GM13977 (cell line): ENCODE results near the gene TMEM179.

Experiments
- DNase-seq: peaks from one replicate; pipeline ENCODE4 v3.0.0; 2012; ENCODE audit warnings: low spot score
- in situ Hi-C: fragments of 300-500 bp; cut with MboI; formaldehyde crosslinking; loops from one replicate; pipeline ENCODE4 v1.12.0; 2022; ENCODE audit warnings: low sequenced_read_pairs, low pct_unique_long_range_greater_than_20kb, mixed read lengths, inconsistent platforms; ENCODE audit not compliant: unreplicated experiment
- TF ChIP-seq, protein P1 (sequence below): IDR thresholded peaks from 2 replicates; pipeline ENCODE4 v1.5.1; 2012; ENCODE audit warnings: mild to moderate bottlenecking, control low read depth; ENCODE audit not compliant: insufficient read depth; ENCODE audit errors: extremely low read depth, missing control alignments

TMEM179 gene

GRCh38 chr14:104592785-104593184 lies 11.8 kb downstream of the TMEM179 start:
- TF ChIP-seq, protein P1, sequence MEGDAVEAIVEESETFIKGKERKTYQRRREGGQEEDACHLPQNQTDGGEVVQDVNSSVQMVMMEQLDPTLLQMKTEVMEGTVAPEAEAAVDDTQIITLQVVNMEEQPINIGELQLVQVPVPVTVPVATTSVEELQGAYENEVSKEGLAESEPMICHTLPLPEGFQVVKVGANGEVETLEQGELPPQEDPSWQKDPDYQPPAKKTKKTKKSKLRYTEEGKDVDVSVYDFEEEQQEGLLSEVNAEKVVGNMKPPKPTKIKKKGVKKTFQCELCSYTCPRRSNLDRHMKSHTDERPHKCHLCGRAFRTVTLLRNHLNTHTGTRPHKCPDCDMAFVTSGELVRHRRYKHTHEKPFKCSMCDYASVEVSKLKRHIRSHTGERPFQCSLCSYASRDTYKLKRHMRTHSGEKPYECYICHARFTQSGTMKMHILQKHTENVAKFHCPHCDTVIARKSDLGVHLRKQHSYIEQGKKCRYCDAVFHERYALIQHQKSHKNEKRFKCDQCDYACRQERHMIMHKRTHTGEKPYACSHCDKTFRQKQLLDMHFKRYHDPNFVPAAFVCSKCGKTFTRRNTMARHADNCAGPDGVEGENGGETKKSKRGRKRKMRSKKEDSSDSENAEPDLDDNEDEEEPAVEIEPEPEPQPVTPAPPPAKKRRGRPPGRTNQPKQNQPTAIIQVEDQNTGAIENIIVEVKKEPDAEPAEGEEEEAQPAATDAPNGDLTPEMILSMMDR = no peak
- DNase-seq = no peak
- in situ Hi-C loops = no loop called here

DNA sequence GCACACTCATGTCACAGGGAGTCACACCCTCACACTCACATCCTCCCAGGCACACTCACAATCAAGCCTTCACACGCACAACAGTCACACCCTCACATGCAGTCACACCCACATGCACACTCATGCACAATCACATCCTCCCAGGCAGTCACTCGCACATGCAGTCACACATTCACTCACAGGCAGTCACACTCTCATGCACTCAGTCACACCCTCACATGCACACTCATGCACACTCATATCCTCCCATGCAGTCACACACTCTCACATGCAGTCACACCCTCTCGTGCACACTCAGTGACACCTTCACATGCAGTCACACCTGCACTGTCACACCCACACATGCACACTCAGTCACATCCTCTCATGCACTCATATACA lies 12.3 kb downstream of the TMEM179 start:
- TF ChIP-seq, protein P1 = no peak
- DNase-seq = no peak
- in situ Hi-C loops = no loop called here

DNA sequence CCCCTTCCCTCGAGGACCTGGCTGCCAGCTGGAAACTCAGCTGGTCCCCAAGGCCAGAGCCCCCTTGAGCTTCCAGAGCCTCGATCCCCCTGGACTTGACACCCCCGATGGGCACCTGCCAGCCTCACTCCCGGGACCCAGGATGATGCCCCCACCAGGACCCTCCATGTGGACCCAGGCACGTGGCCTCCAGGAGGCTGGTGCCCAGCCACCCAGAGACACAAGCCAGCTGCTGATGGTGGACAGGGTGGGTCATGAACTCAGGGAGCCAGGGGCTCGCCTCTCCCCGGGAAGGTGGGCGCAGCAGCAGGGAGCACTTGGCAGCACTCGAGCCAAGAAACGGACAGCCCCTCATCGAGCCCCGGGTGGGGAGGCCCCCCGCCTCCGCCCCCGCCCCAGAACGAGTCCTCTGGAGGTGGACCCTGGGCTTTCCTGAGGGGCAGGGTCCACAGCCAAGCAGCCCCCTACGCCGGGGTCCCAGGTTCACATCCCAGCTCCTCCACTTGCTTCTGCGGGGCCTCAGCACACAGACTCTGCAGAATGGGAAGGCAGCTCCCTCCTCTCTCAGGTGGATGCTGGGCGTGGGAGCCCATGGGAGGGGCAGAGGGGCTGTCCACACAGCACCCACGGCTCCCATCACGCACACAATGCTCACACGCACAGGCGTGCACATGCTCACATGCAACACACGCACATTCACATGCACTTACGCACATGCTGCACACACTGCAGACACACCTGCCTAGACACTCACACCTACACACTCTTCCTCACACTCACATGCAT lies 12.9 kb downstream of the TMEM179 start:
- TF ChIP-seq, protein P1 = no peak
- DNase-seq = no peak
- in situ Hi-C loops = no loop called here

- DNase-seq = no peak
- in situ Hi-C loops = no loop called here
- TF ChIP-seq, protein P1 = no peak
Measured at GRCh38 chr14:104591031-104591430, 13.5 kb downstream of the TMEM179 start.

GRCh38 chr14:104590240-104590965 lies 14.2 kb downstream of the TMEM179 start:
- TF ChIP-seq, protein P1 = no peak
- no peak for DNase-seq
- in situ Hi-C loops = no loop called here

DNA sequence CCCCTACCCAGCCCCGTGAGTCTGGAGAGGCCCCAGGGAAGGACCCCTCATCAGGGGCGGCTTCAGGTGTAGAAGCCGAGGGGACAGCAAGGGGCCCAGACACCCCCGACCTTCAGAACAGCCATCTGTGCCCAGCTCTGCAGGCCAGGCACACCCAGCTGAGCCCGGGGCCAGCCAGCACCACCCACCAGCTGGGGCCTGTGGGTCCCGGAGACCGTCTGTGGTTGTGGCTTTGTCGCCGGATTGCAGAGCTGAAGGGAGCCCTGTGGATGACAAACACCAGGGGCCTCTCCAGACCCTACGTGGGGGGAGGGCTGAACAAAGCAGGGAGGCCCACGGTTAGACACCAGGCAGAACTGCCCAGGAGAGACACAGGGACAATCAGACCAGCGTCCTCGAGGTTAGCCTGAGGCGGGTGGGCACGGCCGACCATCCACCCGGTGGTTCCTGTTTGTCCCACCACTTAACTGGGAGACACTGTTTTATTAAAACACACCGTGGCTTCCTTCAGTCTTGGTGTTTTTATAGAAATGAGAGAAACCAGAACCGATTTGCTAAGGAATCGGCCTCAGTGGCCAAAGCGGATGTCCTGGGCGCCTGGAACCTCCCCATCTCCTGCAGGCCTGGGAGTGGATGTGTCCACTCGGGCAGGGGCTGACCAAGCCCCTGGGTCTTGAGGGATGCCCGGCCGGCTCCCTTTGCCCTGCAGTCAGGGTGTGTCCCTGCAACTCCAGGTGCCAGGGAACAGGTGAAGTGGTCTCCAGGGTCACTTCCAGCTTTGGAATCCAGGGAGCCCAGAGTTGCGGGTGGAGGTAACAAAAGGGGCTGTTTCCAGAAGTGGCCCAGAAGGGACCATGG lies 15.0 kb downstream of the TMEM179 start:
- TF ChIP-seq, protein P1 = no peak
- DNase-seq = no peak
- in situ Hi-C loops = no loop called here
